ENCODE results near the gene TSPAN7. TPM values are rescaled to one million over a fixed set of nuclear protein-coding genes. Genes with fewer than 3 reads are reported as not detected.

TSPAN7 gene
- total and polyA plus RNA-seq, 2 of the 8 experiments (the other 6 are each of a cell fraction or from before 2014, with no cell fraction given), result 32.1 to 37.7 TPM

DNA sequence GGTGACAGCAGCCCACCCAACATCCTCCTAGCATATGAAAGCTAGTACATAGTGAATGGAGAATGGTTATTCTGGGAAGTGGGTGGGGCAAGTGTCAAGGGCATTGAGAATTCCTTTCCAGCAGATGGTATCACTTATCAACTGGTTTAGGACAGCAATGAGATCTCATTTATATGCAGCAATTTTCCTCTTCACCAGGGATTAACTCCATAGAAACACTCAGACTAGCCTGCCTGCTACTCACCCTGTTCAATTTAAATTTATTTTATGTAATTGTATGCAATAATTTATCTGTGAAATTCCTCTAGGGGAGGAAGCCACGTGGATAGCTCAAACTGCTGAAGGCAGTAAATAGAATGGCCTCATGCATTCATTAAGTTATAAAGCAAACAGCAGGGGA, 138.4 kb downstream of the TSPAN7 start (continued):
- TF ChIP-seq, protein P1, sequence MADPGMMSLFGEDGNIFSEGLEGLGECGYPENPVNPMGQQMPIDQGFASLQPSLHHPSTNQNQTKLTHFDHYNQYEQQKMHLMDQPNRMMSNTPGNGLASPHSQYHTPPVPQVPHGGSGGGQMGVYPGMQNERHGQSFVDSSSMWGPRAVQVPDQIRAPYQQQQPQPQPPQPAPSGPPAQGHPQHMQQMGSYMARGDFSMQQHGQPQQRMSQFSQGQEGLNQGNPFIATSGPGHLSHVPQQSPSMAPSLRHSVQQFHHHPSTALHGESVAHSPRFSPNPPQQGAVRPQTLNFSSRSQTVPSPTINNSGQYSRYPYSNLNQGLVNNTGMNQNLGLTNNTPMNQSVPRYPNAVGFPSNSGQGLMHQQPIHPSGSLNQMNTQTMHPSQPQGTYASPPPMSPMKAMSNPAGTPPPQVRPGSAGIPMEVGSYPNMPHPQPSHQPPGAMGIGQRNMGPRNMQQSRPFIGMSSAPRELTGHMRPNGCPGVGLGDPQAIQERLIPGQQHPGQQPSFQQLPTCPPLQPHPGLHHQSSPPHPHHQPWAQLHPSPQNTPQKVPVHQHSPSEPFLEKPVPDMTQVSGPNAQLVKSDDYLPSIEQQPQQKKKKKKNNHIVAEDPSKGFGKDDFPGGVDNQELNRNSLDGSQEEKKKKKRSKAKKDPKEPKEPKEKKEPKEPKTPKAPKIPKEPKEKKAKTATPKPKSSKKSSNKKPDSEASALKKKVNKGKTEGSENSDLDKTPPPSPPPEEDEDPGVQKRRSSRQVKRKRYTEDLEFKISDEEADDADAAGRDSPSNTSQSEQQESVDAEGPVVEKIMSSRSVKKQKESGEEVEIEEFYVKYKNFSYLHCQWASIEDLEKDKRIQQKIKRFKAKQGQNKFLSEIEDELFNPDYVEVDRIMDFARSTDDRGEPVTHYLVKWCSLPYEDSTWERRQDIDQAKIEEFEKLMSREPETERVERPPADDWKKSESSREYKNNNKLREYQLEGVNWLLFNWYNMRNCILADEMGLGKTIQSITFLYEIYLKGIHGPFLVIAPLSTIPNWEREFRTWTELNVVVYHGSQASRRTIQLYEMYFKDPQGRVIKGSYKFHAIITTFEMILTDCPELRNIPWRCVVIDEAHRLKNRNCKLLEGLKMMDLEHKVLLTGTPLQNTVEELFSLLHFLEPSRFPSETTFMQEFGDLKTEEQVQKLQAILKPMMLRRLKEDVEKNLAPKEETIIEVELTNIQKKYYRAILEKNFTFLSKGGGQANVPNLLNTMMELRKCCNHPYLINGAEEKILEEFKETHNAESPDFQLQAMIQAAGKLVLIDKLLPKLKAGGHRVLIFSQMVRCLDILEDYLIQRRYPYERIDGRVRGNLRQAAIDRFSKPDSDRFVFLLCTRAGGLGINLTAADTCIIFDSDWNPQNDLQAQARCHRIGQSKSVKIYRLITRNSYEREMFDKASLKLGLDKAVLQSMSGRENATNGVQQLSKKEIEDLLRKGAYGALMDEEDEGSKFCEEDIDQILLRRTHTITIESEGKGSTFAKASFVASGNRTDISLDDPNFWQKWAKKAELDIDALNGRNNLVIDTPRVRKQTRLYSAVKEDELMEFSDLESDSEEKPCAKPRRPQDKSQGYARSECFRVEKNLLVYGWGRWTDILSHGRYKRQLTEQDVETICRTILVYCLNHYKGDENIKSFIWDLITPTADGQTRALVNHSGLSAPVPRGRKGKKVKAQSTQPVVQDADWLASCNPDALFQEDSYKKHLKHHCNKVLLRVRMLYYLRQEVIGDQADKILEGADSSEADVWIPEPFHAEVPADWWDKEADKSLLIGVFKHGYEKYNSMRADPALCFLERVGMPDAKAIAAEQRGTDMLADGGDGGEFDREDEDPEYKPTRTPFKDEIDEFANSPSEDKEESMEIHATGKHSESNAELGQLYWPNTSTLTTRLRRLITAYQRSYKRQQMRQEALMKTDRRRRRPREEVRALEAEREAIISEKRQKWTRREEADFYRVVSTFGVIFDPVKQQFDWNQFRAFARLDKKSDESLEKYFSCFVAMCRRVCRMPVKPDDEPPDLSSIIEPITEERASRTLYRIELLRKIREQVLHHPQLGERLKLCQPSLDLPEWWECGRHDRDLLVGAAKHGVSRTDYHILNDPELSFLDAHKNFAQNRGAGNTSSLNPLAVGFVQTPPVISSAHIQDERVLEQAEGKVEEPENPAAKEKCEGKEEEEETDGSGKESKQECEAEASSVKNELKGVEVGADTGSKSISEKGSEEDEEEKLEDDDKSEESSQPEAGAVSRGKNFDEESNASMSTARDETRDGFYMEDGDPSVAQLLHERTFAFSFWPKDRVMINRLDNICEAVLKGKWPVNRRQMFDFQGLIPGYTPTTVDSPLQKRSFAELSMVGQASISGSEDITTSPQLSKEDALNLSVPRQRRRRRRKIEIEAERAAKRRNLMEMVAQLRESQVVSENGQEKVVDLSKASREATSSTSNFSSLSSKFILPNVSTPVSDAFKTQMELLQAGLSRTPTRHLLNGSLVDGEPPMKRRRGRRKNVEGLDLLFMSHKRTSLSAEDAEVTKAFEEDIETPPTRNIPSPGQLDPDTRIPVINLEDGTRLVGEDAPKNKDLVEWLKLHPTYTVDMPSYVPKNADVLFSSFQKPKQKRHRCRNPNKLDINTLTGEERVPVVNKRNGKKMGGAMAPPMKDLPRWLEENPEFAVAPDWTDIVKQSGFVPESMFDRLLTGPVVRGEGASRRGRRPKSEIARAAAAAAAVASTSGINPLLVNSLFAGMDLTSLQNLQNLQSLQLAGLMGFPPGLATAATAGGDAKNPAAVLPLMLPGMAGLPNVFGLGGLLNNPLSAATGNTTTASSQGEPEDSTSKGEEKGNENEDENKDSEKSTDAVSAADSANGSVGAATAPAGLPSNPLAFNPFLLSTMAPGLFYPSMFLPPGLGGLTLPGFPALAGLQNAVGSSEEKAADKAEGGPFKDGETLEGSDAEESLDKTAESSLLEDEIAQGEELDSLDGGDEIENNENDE (IDR thresholded peaks at IDR 0.05; ENCODE audit: insufficient replicate concordance, low read length), result no peak
- no peak for TF ChIP-seq CTBP2 (IDR thresholded peaks at IDR 0.05; ENCODE audit: borderline replicate concordance, insufficient read depth, insufficient read length, low read length)

All from H1 (cell line).